Measurements from ENCODE around the gene RHO. TPM values are rescaled to one million over a fixed set of nuclear protein-coding genes. Genes with fewer than 3 reads are reported as not detected.

RHO gene
- total RNA-seq, 1 experiment from 2014 or later, result not detected

DNA sequence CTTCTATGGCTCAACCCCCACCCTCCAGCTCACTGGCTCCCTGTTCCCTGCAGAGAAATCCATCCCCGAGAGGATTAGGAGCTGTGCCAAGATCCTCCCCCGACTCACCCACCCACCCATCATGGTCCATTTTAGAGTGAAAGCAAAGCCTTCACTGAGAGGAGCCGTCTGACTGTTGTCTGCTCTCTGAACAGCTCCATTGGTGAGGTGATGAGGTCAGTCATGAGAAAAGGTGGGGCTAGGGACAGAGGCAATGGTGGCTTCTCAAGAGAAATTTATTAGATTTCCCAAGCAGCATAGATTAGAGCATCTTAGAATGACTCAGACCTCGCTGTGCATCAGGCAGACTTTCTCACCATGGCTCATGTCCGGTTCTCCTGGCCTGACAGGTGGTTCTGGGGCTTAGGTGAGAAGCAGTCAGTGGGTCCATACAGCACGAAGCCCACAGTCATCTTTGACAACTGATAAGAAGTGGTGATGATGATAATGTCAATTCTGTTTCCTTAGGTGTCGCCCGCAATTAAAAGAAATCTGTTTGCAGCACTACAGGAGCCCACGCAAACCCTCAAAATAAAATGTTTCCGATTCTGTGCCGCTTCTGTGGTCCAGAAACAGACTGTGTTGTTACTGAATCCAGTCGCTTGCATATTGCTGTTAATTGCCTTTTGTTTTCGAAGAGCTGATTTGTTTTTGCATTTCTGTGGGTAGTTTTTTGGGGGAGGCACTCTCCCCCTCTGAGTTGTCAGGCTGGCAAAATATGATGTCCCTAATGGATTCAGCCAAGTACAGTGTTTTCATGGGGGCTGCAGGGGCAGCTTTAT lies 24.8 kb upstream of the RHO start (continued):
- TF ChIP-seq, protein P1, sequence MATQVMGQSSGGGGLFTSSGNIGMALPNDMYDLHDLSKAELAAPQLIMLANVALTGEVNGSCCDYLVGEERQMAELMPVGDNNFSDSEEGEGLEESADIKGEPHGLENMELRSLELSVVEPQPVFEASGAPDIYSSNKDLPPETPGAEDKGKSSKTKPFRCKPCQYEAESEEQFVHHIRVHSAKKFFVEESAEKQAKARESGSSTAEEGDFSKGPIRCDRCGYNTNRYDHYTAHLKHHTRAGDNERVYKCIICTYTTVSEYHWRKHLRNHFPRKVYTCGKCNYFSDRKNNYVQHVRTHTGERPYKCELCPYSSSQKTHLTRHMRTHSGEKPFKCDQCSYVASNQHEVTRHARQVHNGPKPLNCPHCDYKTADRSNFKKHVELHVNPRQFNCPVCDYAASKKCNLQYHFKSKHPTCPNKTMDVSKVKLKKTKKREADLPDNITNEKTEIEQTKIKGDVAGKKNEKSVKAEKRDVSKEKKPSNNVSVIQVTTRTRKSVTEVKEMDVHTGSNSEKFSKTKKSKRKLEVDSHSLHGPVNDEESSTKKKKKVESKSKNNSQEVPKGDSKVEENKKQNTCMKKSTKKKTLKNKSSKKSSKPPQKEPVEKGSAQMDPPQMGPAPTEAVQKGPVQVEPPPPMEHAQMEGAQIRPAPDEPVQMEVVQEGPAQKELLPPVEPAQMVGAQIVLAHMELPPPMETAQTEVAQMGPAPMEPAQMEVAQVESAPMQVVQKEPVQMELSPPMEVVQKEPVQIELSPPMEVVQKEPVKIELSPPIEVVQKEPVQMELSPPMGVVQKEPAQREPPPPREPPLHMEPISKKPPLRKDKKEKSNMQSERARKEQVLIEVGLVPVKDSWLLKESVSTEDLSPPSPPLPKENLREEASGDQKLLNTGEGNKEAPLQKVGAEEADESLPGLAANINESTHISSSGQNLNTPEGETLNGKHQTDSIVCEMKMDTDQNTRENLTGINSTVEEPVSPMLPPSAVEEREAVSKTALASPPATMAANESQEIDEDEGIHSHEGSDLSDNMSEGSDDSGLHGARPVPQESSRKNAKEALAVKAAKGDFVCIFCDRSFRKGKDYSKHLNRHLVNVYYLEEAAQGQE (IDR thresholded peaks at IDR 0.05; ENCODE audit: low read depth), result no peak
- TF ChIP-seq CBX3 (IDR thresholded peaks at IDR 0.05; ENCODE audit: low read depth), result no peak
- TF ChIP-seq ZFX (IDR thresholded peaks at IDR 0.05), result no peak
- no peak for TF ChIP-seq EZH2phosphoT487 (IDR thresholded peaks at IDR 0.05; ENCODE audit: borderline replicate concordance)
- no peak for TF ChIP-seq ZNF274 (IDR thresholded peaks at IDR 0.05; ENCODE audit: low read depth, low read length)
- no peak for TF ChIP-seq SP1 (IDR thresholded peaks at IDR 0.05; ENCODE audit: low read depth)
- no peak for TF ChIP-seq RAD21 (IDR thresholded peaks at IDR 0.05; ENCODE audit: low read depth)
- TF ChIP-seq, protein P2, sequence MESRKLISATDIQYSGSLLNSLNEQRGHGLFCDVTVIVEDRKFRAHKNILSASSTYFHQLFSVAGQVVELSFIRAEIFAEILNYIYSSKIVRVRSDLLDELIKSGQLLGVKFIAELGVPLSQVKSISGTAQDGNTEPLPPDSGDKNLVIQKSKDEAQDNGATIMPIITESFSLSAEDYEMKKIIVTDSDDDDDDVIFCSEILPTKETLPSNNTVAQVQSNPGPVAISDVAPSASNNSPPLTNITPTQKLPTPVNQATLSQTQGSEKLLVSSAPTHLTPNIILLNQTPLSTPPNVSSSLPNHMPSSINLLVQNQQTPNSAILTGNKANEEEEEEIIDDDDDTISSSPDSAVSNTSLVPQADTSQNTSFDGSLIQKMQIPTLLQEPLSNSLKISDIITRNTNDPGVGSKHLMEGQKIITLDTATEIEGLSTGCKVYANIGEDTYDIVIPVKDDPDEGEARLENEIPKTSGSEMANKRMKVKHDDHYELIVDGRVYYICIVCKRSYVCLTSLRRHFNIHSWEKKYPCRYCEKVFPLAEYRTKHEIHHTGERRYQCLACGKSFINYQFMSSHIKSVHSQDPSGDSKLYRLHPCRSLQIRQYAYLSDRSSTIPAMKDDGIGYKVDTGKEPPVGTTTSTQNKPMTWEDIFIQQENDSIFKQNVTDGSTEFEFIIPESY (IDR thresholded peaks at IDR 0.05; ENCODE audit: extremely low read depth, insufficient replicate concordance, low read length), result no peak
- no peak for TF ChIP-seq ELF1 (IDR thresholded peaks at IDR 0.05; ENCODE audit: borderline replicate concordance, low read depth)
- TF ChIP-seq POLR2AphosphoS5 (IDR thresholded peaks at IDR 0.05; ENCODE audit: low read depth, low read length), result no peak
- no peak for TF ChIP-seq YY1 (IDR thresholded peaks at IDR 0.05; ENCODE audit: extremely low read depth, insufficient replicate concordance, low read depth, low read length)

All from HCT116 (cell line).